NCI-H1092 treated with DMSO at 0.1 percent for 48 hours (cell line): ENCODE results near the gene BOLA1.
"Not testable (repeated sequence)": the region's sequence is repeated elsewhere in the genome, so short reads cannot be mapped to it uniquely, and the experiment has no call there.

ENCODE experiments used
- DNase-seq: peaks from one replicate; lab custom pipeline; 2025; lab: John Stamatoyannopoulos, UW

The BOLA1 gene

DNA sequence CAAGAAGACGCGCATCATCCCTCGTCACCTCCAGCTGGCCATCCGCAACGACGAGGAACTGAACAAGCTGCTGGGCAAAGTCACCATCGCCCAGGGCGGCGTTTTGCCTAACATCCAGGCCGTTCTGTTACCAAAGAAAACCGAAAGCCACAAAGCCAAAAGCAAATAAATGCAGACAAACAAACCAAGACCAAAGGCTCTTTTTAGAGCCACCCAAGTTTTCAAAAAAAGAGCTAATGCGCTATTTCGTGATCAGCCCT is 12.2 kb upstream of the BOLA1 start:
- not testable (repeated sequence) for DNase-seq

DNA sequence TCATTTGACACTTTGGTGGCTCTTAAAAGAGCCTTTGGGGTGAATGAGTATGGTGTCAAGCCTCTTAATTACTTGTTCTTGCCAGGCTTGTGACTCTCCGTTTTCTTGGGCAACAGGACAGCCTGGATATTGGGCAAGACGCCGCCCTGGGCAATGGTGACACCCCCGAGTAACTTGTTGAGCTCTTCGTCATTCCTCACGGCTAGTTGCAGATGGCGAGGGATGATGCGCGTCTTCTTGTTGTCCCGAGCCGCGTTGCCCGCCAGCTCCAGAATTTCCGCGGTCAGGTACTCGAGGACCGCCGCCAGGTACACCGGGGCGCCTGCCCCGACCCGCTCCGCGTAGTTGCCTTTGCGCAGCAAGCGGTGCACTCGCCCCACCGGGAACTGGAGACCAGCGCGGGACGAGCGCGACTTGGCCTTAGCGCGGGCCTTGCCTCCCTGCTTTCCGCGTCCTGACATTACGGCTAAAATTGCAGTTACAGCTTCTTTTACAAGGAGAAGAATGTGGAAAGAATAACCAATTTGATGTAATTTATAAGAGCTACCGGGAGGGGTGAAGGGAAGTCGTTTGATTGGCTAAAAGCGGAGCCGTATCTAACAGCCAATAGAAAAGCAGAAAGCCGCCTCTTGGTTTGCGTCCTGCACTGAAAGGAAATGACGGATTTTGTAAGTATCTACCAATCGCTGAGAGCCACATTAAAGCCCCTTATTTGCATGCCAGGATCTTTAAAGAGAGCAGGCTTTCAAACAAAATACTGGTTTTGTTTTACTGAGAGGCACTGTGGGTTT is 11.7 kb upstream of the BOLA1 start:
- peak; percentile 100 for DNase-seq

DNA sequence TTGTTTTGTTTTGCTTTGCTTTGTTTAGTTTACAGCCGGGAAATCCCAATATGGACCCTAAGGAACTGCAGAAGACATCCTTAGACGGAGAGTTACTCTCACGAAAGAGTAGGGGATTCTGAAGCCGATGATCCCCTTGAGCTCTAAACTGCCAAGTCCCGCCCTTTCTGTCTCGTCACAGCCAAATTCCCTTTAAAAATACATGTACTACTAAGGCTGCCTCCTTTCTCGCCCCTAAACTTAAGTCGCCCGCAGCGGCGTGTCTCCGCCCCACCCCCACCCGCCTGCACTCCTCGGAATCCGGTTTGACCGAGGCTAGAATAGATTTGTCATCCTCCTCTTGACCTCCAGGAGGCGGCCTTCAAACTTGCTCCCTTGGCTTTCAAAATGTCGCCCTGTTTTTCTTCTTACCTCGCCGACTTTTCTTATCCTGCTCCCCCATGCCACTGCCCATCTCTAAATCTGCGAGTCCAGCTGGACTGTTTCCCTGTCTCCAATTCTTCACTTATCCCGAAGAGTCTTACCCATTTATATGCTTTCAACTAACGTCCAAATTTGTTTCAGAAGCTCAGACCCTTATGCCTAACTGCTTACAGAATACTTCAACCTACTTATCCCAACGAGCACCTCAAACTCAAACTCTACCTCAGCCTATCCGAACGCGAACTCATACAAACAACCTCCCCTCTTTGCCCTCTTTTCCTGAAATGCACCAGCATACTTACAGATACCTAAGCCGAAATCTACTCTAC is 10.9 kb upstream of the BOLA1 start:
- peak; percentile 92 for DNase-seq

DNA sequence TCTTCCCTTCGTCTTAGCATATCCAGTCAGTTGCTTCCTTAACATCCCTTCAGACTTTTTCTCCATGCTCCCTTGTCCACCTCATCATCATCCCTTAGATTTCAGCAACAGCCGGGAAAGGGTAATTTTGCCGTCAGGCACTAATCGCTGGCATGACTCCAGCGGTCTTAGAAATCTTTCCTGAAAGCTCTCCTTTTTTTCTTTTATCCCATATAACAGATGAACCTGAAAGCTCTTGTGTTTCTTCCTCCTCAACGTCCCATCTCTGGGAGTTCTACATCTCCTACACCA is 10.4 kb upstream of the BOLA1 start:
- DNase-seq: no peak

DNA sequence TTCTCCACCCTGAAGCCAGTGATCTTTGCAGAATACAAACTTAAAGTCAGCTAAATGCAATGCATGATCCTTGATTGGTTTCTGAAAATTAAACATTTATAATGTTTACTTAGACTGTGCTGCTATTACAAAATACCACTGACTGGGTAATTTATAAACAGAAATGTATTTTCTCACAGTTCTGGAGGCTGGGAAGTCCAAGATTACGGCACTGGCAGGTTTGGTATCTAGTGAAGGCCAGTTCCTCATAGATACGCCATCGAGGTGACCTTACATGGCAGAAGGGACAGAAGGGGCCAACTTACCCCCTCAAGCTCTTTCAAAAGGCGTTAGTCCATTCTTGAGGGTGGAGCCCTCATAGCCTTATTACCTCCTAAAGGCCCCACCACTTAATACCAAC is 2.8 kb upstream of the BOLA1 start:
- no peak for DNase-seq

DNA sequence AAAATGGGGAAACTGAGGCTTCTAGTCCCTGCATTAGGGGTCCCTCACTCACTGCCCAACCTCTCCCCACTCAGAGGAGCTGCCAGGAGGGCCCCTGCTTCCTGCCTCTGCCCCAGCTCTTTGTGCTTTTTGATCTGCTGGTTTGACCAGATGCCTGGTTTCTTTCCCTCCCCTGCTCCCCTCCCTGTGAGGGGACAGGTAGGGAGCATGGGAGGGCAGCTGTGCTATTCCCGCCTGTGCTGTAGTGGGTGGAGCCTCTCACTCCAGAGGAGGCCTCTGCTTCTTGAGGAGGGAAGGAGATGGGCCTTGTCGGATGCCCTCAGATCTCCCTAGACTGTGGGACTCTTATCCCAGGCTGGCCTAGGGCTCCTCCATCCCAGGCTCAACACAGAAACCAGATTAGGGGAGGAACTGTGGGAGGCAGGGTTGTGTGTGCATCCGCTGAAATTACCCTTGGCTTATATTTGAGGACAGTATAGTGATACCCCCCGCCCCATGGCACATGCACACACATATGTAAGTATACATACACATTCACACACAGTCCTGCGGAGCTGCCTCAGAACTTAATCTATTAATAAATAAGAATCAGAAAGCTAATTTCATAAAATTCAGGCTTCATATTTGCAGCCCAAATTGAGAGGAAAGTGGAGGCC is 4.6 kb downstream of the BOLA1 start:
- no peak for DNase-seq

DNA sequence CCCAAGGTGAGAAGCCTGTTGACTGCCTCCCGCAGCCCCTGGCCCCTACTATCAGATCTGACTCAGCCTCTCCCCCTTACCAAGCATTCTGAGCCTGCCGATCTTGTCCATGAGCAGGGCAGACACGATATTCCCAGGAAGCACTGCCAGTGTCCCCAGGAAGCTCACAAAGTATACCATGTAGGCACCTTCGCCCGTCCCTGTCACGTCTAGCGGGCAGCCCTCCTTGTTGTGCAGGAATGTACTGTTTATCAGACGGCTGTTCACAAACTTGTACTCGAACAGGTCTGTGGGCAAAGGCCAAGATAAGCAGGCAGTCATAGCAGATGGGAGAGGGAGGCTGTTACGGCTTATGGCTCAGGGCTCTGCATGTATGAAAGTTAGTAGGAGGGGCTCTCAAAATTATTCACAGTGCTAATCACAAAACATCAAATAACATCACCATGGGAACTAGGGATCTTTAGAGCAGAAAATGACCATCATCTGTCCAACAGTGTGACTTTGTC is 7.3 kb downstream of the BOLA1 start:
- no peak for DNase-seq

DNA sequence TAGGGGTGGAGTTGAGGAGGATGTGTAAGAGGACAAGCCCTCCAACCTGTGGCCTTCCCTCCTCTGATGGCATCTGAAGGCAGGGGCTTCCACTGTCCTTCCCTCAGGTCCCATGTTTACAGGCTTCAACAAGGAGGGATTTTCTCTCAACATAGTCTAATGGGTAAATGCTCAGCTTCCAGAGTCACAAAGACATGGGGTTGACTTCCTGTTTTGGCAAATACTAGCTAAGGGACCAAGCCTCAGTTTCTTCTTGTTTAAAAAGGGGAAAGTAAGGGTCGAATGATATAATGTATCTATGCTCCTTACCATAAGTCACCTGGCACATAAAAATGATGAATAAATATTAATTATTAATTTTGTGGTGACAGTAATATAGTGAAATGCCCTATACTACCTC is 15.2 kb downstream of the BOLA1 start:
- no peak for DNase-seq

DNA sequence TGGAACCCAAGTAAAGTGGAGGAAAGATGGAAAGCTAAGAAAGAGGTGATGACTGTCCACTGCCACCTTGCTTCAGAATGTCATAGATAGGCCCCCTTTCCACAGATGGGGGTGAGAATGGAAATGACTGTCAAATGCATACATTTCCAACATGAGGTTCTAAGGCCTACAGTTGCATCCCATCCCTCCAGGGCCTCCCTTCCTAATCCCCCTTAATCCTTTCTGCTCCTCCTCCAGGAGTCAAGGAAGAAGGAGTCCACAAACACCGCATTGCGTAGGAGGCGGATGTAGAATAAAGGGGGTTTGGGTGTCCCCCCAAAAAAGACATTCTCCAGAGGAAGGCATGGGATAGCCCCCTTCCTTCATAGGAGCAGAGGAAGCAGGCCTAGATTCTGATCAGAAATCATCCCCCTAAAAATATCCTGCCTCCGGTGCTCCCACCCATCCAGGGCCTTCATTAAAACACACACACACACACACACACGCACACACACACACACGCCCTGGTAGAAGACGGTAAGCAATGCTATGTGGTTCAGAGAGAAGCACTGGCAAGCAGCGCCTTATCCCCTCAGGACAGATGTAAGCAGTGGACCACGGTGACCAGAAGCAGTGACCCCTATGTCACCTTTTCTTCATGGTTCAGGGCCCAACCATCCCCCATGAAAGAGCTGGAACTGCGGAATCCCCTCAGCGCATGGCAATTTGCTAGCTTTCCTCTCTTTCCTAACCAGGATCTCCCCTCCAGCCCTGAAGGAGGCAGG is 16.2 kb downstream of the BOLA1 start:
- DNase-seq: no peak

DNA sequence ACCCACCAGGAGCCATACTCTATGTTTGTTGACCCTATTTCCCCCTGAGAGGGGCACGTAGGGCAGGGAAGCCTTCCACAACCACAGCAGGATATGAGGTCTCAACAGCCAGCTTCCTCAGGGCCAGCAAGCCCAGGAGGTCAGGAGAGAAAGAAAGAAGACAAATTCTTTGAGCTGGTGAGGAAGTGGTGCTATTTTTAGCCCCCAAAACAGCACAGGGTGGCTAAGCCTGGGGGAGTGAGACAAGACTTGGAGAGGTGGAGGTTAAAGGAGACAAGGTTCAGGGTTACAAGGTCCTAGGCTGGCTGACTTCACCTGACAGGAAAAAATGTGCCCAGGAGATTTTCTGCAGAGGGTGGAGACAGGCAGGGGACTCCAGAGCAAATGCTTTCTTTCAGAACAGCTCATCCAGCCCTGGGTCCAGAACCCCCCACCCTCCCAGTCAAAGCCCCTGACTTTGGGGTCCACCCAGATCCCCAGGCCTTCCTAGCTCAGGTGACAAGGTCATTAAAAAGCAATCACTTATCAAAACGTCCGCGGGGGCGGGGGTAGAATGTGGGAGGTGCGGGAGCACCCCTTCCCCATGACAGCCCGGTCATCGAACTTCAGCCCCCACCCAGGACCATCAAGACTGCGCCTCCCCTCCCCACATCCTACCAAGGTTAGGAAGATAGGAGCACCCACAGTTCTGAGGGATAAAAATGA is 17.0 kb downstream of the BOLA1 start:
- no peak for DNase-seq

DNA sequence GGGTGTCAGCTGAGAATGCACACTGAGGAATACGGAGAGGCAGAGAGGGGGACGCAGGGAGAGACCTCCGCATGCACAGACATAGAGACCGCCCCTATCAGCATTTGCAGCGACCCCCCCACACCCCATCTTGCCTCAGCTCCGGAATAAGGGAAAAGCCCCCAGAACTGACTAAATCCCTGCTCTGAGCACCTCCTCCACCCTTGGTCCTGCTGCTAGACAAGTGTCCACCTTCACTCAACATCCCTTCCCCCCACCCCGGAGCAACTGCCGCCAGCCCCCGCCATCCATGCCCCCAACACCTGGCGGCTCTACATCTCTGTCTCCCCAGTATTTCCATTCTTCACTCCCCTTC is 17.5 kb downstream of the BOLA1 start:
- DNase-seq: no peak

DNA sequence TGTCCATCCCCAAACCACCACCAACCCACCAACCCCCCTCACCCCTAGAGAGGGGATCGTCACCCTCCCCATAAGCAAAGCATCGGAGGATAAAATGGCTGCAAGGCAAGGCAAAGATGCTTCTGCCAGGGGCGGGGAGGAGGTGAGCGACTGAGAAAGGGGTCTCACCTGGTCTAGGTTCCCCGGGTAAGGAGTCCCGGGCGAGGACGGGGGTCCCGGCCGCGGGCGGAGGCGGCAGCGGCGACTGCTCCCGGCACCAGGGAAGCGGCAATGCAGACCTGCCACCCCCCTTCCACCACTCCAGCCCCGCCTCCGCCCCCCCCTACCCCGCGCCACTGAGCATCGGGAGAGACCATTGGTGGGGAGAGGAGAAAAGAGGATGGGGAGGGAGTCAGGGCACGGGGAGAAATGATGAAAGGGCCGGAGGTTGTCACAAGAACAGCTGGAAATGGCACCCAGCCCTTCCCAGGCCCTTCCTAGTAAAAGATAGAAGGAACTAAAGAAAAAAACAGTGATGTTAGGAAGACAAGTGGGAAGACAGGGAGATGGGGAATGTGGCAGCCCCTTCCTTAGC is 18.3 kb downstream of the BOLA1 start, which contains the start of gene SV2A:
Gene SV2A, minus strand, starts transcription at position 274 of the 574 bp plus-strand sequence. CDS start 4,004 bp downstream, outside the sequence.
- peak; percentile 73 for DNase-seq

DNA sequence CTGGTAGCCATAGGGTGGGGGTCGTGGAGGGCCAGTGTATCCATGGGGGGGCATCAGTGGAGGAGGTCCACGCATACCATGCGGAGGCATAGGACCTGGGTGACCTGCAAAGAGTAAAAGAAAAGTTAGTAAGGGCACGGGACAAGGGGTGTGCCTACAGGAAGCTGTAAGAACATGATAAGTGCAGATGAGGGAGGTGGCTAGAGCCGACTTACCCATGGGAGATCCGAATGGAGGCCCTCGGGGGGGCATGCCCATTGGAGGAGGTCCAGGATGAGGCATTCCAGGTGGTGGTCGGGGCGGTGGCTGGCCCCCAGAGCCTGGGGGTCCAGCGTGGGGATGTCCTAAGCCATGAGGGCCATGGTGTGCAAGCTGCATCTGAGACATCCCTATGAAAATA is 24.3 kb downstream of the BOLA1 start:
- no peak for DNase-seq

DNA sequence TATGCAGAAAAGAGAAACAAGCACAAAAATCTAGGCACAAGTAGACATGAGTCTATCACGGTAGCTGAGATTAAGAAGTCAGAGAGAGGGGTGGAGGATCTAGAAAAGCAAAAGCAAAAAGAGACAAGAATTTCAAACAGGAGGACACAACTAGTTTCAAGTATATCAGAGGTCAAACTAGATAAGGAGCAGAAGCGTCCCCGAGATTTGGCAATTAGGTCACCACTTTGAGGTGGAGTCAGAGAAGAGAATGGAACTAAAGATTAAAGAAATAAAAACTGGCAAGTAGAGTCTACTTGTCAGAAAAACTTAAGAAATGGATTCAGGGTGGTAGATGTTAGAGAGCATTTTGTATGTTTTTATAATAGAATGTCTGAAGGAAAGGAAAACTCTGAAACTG is 26.0 kb downstream of the BOLA1 start:
- DNase-seq: no peak

DNA sequence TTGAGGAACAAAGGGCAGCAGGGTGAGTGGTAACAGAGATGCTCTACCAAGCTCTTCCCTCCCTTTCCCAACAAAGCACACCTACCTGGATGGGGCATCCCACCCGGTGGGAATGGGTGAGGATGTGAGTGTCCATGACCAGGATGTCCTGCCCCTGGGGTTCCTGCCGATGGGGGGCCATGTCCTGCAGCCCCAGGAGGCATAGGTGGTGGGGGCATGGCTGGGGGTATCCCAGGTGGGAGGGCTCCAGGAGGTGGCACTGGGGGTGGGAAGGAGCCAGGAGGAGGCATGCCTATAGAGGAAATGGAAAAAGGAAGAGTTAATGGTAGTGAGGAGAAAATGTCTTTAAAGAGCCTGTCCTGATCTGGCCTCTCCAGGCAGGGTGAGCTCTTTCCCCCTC is 26.4 kb downstream of the BOLA1 start:
- DNase-seq: no peak

DNA sequence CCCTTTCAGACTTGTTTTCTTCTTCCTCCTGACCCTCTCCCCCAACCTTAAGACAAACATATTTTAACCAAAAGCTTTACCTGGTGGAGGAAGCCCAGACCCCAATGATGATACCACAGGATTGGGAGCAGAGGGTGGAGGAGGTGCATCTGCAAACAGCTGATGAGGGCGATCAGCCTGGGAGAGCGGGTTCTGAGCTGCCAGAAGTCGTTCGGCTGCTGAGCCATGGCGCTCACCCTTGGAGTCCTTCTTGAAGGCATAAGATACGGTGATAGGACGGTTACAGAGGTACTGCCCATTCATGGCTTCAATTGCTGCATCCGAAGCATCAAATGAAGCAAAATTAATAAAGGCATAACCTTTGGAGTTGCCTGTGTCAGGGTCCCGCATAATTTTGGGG is 26.9 kb downstream of the BOLA1 start:
- DNase-seq: no peak

DNA sequence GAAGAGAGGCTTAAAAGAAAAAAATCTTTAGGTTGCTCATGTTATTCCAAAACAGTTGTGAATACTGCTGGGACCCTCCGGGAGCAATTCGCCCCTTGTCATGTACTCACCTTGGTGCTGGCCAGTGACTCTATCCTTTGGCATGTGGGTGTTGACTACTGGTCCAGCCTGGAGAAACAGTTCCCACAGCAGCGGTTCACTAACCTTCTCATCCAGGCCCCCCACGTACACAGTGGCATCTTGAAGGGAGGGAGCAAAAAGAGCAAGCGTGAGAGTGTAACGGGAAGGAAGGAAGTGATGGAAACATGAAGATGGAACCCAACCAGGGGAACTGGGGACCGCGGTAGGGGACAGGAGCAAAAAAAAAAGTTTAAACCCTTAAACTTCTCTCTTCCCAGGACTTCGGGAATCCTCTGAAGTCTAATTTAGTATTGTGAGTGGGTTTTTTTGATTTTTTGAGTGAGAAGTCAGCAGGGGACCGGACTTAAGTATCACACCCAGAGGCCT is 27.7 kb downstream of the BOLA1 start:
- DNase-seq: no peak

DNA sequence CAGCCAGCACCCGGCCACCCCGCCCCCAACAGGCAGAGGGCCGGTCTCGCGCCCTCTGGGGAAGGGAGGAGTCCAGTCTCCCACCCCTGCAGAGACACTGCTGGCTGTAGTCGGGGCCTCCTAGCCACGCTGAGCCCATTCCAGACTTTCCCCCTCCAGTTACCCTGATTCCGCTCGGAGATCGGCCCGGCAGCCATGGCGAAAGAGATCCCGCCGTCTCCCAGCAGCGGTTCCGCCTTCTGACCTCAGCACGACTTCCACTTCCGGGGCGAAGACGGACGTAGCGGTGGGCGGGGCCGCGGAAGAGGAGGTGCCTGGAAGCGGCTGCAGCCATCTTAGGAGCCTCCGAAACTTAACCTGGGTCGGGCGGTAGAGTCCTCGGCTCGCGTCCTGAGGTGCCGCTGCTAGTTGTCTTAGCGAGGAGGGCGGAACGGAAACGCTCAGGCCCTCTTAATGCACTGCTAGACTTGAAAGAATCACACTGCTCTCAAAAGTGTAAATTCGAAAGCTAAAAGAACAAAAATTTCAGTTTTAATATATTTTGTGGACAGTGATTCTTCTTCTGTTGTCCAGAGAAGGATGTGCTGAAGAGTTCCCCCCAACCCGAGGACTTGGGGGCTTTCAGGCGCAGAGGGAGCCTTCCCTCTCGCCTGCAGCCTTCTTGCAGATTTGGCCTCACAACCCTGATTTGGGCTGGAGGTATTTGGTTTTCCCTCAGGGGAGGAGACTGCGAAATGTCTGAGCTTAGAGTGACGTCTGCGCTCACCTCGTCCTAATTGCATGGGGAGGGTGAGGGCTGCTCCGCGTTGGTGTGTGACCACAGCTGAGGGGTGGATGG is 28.4 kb downstream of the BOLA1 start, which contains the start of gene SF3B4:
Gene SF3B4, minus strand, starts transcription at position 241 of the 838 bp plus-strand sequence. Its CDS starts 44 bp downstream, at position 197.
- DNase-seq: peak; percentile 98

DNA sequence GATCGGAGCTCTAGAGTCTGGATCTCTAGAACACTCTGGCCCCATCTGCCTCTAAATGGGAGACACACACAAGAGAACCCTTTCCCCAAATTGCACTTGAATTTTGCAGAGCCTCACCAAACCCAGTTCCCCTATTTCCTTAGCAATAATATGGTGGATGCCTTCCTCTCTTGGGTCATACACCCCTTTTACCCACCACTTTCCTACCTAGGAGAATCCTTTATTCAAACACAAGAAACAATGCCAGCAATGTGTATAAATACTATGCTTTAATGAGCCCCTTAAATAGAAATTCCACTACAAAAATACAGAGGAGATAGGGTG is 29.0 kb downstream of the BOLA1 start:
- DNase-seq: no peak

DNA sequence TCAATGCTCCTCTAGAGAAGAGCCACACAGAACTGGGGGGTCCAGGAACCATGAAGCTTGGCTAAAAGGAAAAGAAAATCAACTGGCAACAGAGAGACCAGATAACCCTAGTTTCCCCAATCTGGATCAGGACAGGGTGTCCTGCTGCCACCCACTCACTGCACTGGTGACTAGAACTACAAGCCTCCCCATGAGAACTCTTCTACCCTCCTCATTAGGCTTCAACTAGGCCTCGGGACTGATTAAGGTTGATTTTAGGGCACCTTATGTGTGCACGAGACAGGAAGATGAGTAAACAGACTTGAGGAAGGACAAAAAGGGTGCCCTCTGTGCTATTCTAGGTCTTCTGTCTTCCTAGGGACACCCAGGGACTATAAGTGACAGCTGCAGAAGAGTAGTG is 30.5 kb downstream of the BOLA1 start:
- no peak for DNase-seq
